Activated T-helper 2 cell treated with anti-CD3 and anti-CD28 coated beads, Interferon-gamma antibody, Interleukin-2, Interleukin-4, amounts not matched to agents 10 μg/mL and 5 μg/mL and 100 μg/mL, durations not matched to agents 14 hours and 24 hours and 36 hours (primary cell): ENCODE data around the gene HOXB5. TPM values are rescaled to one million over a fixed set of nuclear protein-coding genes. Genes with fewer than 3 reads are reported as not detected.

ENCODE experiments used
- total RNA-seq: library from RNA; stranded (reverse); gene quantifications from 2 replicates; pipeline ENCODE4 v1.2.3, GENCODE V29; 2022

The HOXB5 gene
- total RNA-seq, 1 donor from 2014 or later, result not detected

Other genes starting within 250 kb of the HOXB5 start
- 60.5 and 67.9 TPM in 2 replicates for gene SKAP1, start 163.6 kb downstream of the HOXB5 start, total RNA-seq
- gene HOXB1, start 62.8 kb downstream of the HOXB5 start, total RNA-seq, result not detected in 2 replicates
- gene HOXB2, start 48.7 kb downstream of the HOXB5 start, total RNA-seq, result 22.2 and 23.9 TPM in 2 replicates
- gene HOXB4, start 15.4 kb downstream of the HOXB5 start, total RNA-seq, result 3.0 and 3.3 TPM in 2 replicates
- gene HOXB3, start 3.5 kb downstream of the HOXB5 start, total RNA-seq, result 3.8 and 4.6 TPM in 2 replicates
- gene HOXB6, start 11.2 kb upstream of the HOXB5 start, total RNA-seq, result 0.52 and 0.62 TPM in 2 replicates
- 0.39 and 0.64 TPM in 2 replicates for gene HOXB7, start 17.2 kb upstream of the HOXB5 start, total RNA-seq
- not detected in 2 replicates for gene HOXB8, start 21.5 kb upstream of the HOXB5 start, total RNA-seq
- gene HOXB9, start 32.6 kb upstream of the HOXB5 start, total RNA-seq, result 0.16 TPM in 2 replicates
- not detected in 2 replicates for gene PRAC1, start 128.7 kb upstream of the HOXB5 start, total RNA-seq
- not detected in 2 replicates for gene PRAC2, start 129.4 kb upstream of the HOXB5 start, total RNA-seq
- gene HOXB13, start 135.0 kb upstream of the HOXB5 start, total RNA-seq, result not detected in 2 replicates
- 0.07 TPM in 1 of 2 replicates, not detected in the other for gene TTLL6, start 223.4 kb upstream of the HOXB5 start, total RNA-seq
- 51.7 and 53.7 TPM in 2 replicates for gene CALCOCO2, start 237.3 kb upstream of the HOXB5 start, total RNA-seq